Caco-2 (cell line): ENCODE results near the gene KRT35. TPM values are rescaled to one million over a fixed set of nuclear protein-coding genes. Genes with fewer than 3 reads are reported as not detected.

Source experiments
- BruUV-seq: library from RNA; stranded (reverse); fragments of 400-500 nt; replicated peaks from 2 replicates; lab custom pipeline; 2021; lab: Mats Ljungman, UMichigan
- CTCF ChIA-PET: fragments of 300-600 bp; sonication (Branson Sonifier 250); formaldehyde crosslinking; loops from one replicate; lab custom pipeline; 2022; ENCODE audit warnings: antibody characterized with exemption; lab: Charles Lee
- POLR2A ChIA-PET: fragments of 300-600 bp; sonication (Branson Sonifier 250); formaldehyde crosslinking; loops from one replicate; lab custom pipeline; 2022; ENCODE audit warnings: antibody characterized with exemption; lab: Charles Lee
- DNase-seq, 2 experiments: peaks; one replicate each; pipeline versions ENCODE4 v3.0.0 to v3.0.0-alpha.2; 2020 to 2022
- H3K27me3 ChIP-seq: replicated peaks from 2 replicates; pipeline ENCODE4 v1.6.0; 2011; ENCODE audit warnings: low read length; ENCODE audit not compliant: control insufficient read depth, insufficient read depth
- H3K36me3 ChIP-seq: 2 replicates; pipeline ENCODE4 v1.5.1; 2011; ENCODE audit warnings: low read length; ENCODE audit not compliant: control insufficient read depth, insufficient read depth
- H3K4me1 ChIP-seq: fragments of 250-450 bp; sonication (Bioruptor Pico); 2 replicates; pipeline ENCODE4 v1.5.1; 2020; ENCODE audit warnings: mild to moderate bottlenecking
- H3K4me3 ChIP-seq: 2 replicates; pipeline ENCODE4 v1.5.1; 2011; ENCODE audit warnings: low read depth, mild to moderate bottlenecking, control low read depth, low read length
- H3K9me3 ChIP-seq: fragments of 250-450 bp; sonication (Bioruptor Pico); 2 replicates; pipeline ENCODE4 v1.5.1; 2020; ENCODE audit warnings: mild to moderate bottlenecking, moderate library complexity
- H3K27ac Mint-ChIP-seq: one replicate; pipeline ENCODE4 v1.8.0; 2022; ENCODE audit warnings: mixed read lengths; ENCODE audit not compliant: unreplicated experiment
- H3K27me3 Mint-ChIP-seq: one replicate; pipeline ENCODE4 v1.8.0; 2022; ENCODE audit warnings: mixed read lengths; ENCODE audit not compliant: insufficient read depth, unreplicated experiment
- H3K36me3 Mint-ChIP-seq: one replicate; pipeline ENCODE4 v1.8.0; 2022; ENCODE audit warnings: mild to moderate bottlenecking, mixed read lengths; ENCODE audit not compliant: insufficient read depth, unreplicated experiment
- H3K4me1 Mint-ChIP-seq: one replicate; pipeline ENCODE4 v1.8.0; 2022; ENCODE audit warnings: low read depth, mixed read lengths; ENCODE audit not compliant: unreplicated experiment
- H3K4me3 Mint-ChIP-seq: one replicate; pipeline ENCODE4 v1.8.0; 2022; ENCODE audit warnings: mild to moderate bottlenecking, moderate library complexity, mixed read lengths; ENCODE audit not compliant: unreplicated experiment
- H3K9me3 Mint-ChIP-seq: one replicate; pipeline ENCODE4 v1.8.0; 2022; ENCODE audit warnings: mixed read lengths; ENCODE audit not compliant: unreplicated experiment
- intact Hi-C: fragments of 100-400 bp; cut with micrococcal nuclease; formaldehyde crosslinking; loops from one replicate; pipeline ENCODE4 v1.10.0; 2022; ENCODE audit not compliant: unreplicated experiment
- total RNA-seq: library from RNA; stranded (reverse); gene quantifications from 2 replicates; pipeline ENCODE4 v1.2.3, GENCODE V29; 2022
- TF ChIP-seq, protein P1 (sequence below), 2 experiments: fragments of 200-600 bp in 1 of 2; IDR thresholded peaks; 1 replicate in 1 of 2; 2 replicates in 1 of 2; pipeline versions ENCODE4 v1.5.1 to v1.8.0; 2011 to 2022; ENCODE audit warnings: antibody characterized with exemption in 1 of 2, control low read depth in 1 of 2, inconsistent platforms in 1 of 2, low read depth in 1 of 2, low read length in 1 of 2, mild to moderate bottlenecking in 1 of 2, moderate library complexity in 1 of 2; ENCODE audit not compliant: insufficient read depth in 1 of 2, severe bottlenecking in 1 of 2, unreplicated experiment in 1 of 2

Gene KRT35
- total RNA-seq, 1 experiment from 2014 or later: not detected

DNA sequence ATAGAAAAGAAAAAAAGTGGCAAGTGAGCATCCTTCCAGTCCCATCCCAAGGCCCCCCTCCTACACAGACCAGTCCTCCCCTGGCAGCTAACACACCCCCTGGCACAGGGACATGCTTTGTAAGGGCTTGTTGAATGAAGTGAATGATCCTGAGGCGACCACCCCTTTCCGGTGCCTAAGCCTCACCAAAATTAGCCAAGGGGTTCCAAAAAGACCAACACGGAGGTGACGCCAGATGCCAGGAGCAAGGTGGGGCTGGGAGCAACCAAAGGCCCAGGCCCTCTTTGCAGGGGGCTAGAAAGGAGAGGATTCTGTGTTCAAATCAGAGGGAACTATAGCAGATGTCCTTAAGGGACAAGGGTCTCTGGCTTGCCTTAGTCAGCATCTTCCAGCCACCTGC, 5.5 kb downstream of the KRT35 start:
- ChIA-PET POLR2A (no interaction called here), CTCF (no interaction called here)
- no TSS peak for BruUV-seq

DNA sequence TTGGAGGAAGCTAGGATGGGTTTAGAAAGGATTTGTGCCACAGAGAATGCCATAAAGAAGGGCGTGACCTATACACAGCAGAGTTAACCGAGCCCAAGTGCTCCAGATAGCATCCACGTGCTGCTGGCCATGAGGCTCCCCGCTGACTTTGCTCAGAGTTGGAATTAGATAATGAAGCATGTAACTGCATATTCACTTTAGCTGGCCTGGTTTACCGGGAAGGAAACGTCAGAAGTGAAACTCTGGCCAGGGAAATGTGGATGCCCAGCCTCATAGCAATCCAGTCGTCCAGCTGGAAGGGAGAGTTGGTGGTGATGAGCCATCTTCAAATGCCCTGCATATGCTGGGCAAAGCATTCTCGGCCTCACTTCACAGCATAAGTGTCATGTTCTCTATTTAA, 6.1 kb downstream of the KRT35 start:
- no TSS peak for BruUV-seq
- no peak for DNase-seq
- H3K4me3 Mint-ChIP-seq: no peak overlapping the region
- H3K9me3 Mint-ChIP-seq: no peaks in the 10 kb centered on the region
- Histone ChIP-seq H3K4me1 (no peaks in the 10 kb centered on the region), H3K36me3 (no peaks in the 10 kb centered on the region), H3K9me3 (no peaks in the 10 kb centered on the region), H3K27me3 (no peaks in the 10 kb centered on the region), H3K4me3 (no peak overlapping the region)
- H3K27ac Mint-ChIP-seq: no peak overlapping the region
- no peaks in the 10 kb centered on the region for H3K36me3 Mint-ChIP-seq
- H3K27me3 Mint-ChIP-seq: no peaks in the 10 kb centered on the region
- CTCF ChIA-PET: no interaction called here
- no peaks in the 10 kb centered on the region for H3K4me1 Mint-ChIP-seq
- intact Hi-C loops: no loop called here
- POLR2A ChIA-PET: no interaction called here
- TF ChIP-seq, protein P1, sequence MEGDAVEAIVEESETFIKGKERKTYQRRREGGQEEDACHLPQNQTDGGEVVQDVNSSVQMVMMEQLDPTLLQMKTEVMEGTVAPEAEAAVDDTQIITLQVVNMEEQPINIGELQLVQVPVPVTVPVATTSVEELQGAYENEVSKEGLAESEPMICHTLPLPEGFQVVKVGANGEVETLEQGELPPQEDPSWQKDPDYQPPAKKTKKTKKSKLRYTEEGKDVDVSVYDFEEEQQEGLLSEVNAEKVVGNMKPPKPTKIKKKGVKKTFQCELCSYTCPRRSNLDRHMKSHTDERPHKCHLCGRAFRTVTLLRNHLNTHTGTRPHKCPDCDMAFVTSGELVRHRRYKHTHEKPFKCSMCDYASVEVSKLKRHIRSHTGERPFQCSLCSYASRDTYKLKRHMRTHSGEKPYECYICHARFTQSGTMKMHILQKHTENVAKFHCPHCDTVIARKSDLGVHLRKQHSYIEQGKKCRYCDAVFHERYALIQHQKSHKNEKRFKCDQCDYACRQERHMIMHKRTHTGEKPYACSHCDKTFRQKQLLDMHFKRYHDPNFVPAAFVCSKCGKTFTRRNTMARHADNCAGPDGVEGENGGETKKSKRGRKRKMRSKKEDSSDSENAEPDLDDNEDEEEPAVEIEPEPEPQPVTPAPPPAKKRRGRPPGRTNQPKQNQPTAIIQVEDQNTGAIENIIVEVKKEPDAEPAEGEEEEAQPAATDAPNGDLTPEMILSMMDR (IDR thresholded peaks at IDR 0.05; ENCODE audit: insufficient read depth in 1 of 2, low read depth in 1 of 2, low read length in 1 of 2, severe bottlenecking in 1 of 2, unreplicated experiment in 1 of 2): no peak

More for the DNA sequence above, 5.5 kb downstream of the KRT35 start:
- no peak overlapping the region for H3K27ac Mint-ChIP-seq
- H3K4me3 Mint-ChIP-seq: no peak overlapping the region
- H3K4me3 ChIP-seq: no peak overlapping the region
- H3K4me1 ChIP-seq: no peaks in the 10 kb centered on the region
- no peaks in the 10 kb centered on the region for H3K27me3 ChIP-seq
- H3K9me3 ChIP-seq: no peaks in the 10 kb centered on the region
- TF ChIP-seq, protein P1 (IDR thresholded peaks at IDR 0.05; ENCODE audit: insufficient read depth in 1 of 2, low read depth in 1 of 2, low read length in 1 of 2, severe bottlenecking in 1 of 2, unreplicated experiment in 1 of 2): no peak
- intact Hi-C loops: no loop called here
- no peak for DNase-seq
- H3K9me3 Mint-ChIP-seq: no peaks in the 10 kb centered on the region
- H3K36me3 Mint-ChIP-seq: no peaks in the 10 kb centered on the region
- H3K27me3 Mint-ChIP-seq: no peaks in the 10 kb centered on the region
- no peaks in the 10 kb centered on the region for H3K36me3 ChIP-seq
- H3K4me1 Mint-ChIP-seq: no peaks in the 10 kb centered on the region

GRCh38 chr17:41468346-41468745, 12.6 kb downstream of the KRT35 start:
- H3K27ac Mint-ChIP-seq: no peak overlapping the region
- DNase-seq: no peak
- H3K27me3 Mint-ChIP-seq: no peaks in the 10 kb centered on the region
- H3K4me1 Mint-ChIP-seq: no peaks in the 10 kb centered on the region
- ChIA-PET POLR2A (no interaction called here), CTCF (no interaction called here)
- TF ChIP-seq, protein P1 (IDR thresholded peaks at IDR 0.05; ENCODE audit: insufficient read depth in 1 of 2, low read depth in 1 of 2, low read length in 1 of 2, severe bottlenecking in 1 of 2, unreplicated experiment in 1 of 2): no peak
- H3K27me3 ChIP-seq: no peaks in the 10 kb centered on the region
- H3K4me3 ChIP-seq: no peak overlapping the region
- no peak overlapping the region for H3K4me3 Mint-ChIP-seq
- H3K36me3 Mint-ChIP-seq: no peaks in the 10 kb centered on the region
- no peaks in the 10 kb centered on the region for H3K36me3 ChIP-seq
- intact Hi-C loops: no loop called here
- H3K9me3 ChIP-seq: peaks cover 6% of the 10 kb centered on the region
- H3K9me3 Mint-ChIP-seq: peaks cover 10% of the 10 kb centered on the region
- no peaks in the 10 kb centered on the region for H3K4me1 ChIP-seq
- BruUV-seq: no TSS peak
